ENCODE data around the gene DPP7. TPM values are rescaled to one million over a fixed set of nuclear protein-coding genes. Genes with fewer than 3 reads are reported as not detected.

DPP7 gene
- total RNA-seq, 1 experiment from 2014 or later, result 139 TPM

DNA sequence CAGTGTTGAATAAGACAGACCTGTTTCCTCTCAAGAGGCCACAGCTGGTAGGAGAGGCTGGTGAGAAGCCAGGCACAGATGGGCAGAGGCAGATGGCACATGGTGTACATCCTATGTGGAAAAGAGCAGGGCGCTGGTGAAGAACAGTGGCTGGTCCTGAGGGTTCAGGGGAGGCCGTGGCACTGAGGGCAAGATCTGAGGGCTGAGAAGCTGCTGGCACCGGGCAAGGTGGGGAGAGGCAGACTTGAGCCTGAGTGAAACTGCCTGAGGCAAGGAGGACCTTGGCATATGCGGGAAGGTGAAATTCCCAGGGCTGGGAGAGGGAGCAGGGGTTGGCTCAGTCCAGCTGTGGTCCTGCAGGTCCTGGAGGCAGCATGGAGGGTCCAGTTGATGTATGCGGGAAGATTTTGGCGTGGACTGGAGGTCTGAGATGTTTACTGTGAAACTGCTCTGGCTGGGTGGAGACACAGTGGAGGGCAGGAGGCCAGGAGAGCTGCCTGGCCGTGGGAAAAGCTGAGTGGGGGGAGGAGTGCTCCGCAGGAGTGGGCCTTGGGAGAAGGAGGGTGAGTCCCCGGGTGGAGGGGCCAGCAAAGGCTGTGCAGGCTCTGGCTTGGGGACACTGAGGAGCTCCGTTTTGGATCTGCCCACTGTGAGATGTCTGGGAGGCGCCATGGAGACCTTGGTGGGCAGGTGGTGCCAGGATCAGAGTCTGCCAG, 25.1 kb downstream of the DPP7 start:
- Mint-ChIP-seq H3K27me3 (ENCODE audit: insufficient read depth, unreplicated experiment) (no peaks in the 10 kb centered on the region), H3K36me3 (ENCODE audit: insufficient read depth, unreplicated experiment) (peaks cover 53% of the 10 kb centered on the region), H3K27ac (ENCODE audit: low read depth, unreplicated experiment) (peak overlapping the region; percentile 88), H3K9me3 (ENCODE audit: unreplicated experiment) (no peaks in the 10 kb centered on the region), H3K4me3 (ENCODE audit: unreplicated experiment) (no peak overlapping the region), H3K4me1 (ENCODE audit: insufficient read depth, unreplicated experiment) (peaks cover 25% of the 10 kb centered on the region)
- intact Hi-C loops (cut with micrococcal nuclease), result no loop called here
- no TSS peak for BruUV-seq (replicated peaks)
- POLR2A ChIA-PET, result interaction anchor here (0.6 to 1.3 kb wide), 2 partner anchors 136 to 680 kb away, joined by 3 to 6 read pairs; partner anchors contain the start of gene CYSRT1
- no peak for DNase-seq (ENCODE audit: unreplicated experiment)
- TF ChIP-seq, protein P1, sequence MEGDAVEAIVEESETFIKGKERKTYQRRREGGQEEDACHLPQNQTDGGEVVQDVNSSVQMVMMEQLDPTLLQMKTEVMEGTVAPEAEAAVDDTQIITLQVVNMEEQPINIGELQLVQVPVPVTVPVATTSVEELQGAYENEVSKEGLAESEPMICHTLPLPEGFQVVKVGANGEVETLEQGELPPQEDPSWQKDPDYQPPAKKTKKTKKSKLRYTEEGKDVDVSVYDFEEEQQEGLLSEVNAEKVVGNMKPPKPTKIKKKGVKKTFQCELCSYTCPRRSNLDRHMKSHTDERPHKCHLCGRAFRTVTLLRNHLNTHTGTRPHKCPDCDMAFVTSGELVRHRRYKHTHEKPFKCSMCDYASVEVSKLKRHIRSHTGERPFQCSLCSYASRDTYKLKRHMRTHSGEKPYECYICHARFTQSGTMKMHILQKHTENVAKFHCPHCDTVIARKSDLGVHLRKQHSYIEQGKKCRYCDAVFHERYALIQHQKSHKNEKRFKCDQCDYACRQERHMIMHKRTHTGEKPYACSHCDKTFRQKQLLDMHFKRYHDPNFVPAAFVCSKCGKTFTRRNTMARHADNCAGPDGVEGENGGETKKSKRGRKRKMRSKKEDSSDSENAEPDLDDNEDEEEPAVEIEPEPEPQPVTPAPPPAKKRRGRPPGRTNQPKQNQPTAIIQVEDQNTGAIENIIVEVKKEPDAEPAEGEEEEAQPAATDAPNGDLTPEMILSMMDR (IDR thresholded peaks at IDR 0.05; ENCODE audit: unreplicated experiment), result no peak
- CTCF ChIA-PET, result interaction anchor here (1.3 to 3.3 kb wide), 3 partner anchors 17 to 298 kb away, joined by 5 to 13 read pairs (median 6); partner anchors contain the start of gene TMEM141

DNA sequence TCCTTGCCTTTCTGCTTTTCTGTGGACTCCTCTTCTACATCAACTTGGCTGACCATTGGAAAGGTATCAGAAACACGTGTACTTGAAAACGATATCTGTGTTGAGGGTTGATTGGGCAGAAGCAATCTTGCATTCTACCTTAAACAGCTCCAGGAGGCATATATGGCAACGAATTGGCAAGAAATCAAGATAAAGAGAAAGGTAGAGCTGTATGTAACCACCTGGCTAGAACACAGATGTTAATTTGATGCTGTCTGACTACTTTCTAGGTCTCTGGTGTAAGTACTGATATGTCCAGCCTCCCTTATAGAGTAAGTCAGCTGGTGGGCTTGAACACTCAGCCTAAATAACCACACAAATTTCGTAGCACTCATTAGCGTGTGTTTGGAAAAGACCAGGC, 26.4 kb downstream of the DPP7 start:
- peaks cover 35% of the 10 kb centered on the region for H3K4me1 Mint-ChIP-seq (ENCODE audit: insufficient read depth, unreplicated experiment)
- TF ChIP-seq, protein P1 (IDR thresholded peaks at IDR 0.05; ENCODE audit: unreplicated experiment), result no peak
- peaks cover 40% of the 10 kb centered on the region for H3K36me3 Mint-ChIP-seq (ENCODE audit: insufficient read depth, unreplicated experiment)
- no peak for DNase-seq (ENCODE audit: unreplicated experiment)
- H3K4me3 Mint-ChIP-seq (ENCODE audit: unreplicated experiment), result peak overlapping the region; percentile 90
- no peaks in the 10 kb centered on the region for H3K9me3 Mint-ChIP-seq (ENCODE audit: unreplicated experiment)
- TSS peak; percentile 23 for BruUV-seq (replicated peaks)
- intact Hi-C loops (cut with micrococcal nuclease), result no loop called here
- H3K27me3 Mint-ChIP-seq (ENCODE audit: insufficient read depth, unreplicated experiment), result no peaks in the 10 kb centered on the region
- H3K27ac Mint-ChIP-seq (ENCODE audit: low read depth, unreplicated experiment), result no peak overlapping the region
- ChIA-PET CTCF (interaction anchor here (1.0 to 3.3 kb wide), 4 partner anchors 25 to 297 kb away, joined by 3 to 13 read pairs (median 9); partner anchors contain the start of gene TMEM141), POLR2A (interaction anchor here (0.9 to 2.6 kb wide), 5 partner anchors 26 to 138 kb away, joined by 3 to 18 read pairs (median 6); partner anchors contain the start of genes CYSRT1 and DPP7)

DNA sequence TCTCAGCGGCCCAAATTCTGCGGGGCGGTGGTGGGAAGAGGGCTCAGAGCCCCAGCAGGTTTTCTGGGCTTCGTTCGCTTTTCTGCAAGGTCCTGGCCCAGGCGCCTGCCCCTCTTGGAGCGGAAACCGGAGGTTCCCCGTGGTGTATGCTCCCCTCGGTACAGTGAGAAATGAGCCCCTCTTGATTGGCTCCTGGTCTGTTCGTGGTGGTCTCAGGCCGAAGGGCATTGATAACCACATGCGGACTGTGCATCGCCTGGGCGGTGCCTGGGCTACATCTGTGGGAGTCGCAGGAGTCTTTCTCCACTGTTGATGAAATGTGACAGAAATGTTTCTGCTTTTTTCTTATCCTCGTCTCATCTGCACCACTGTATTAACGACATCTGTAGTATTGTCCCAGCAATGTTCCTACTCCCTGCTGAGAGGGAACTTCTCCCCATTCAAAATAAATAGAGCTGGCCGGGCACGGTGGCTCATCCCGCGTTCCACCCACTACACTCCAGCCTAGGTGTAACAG, 27.1 kb downstream of the DPP7 start:
- intact Hi-C loops (cut with micrococcal nuclease), result no loop called here
- no TSS peak for BruUV-seq (replicated peaks)
- POLR2A ChIA-PET, result interaction anchor here (0.7 to 2.9 kb wide), 20 partner anchors 10 to 979 kb away, joined by 3 to 22 read pairs (median 8); partner anchors contain the start of genes CYSRT1, DPP7, MRPL41 and NDOR1

More for the DNA sequence above, 27.1 kb downstream of the DPP7 start:
- H3K36me3 Mint-ChIP-seq (ENCODE audit: insufficient read depth, unreplicated experiment), result peaks cover 34% of the 10 kb centered on the region
- peak overlapping the region; percentile 42 for H3K27ac Mint-ChIP-seq (ENCODE audit: low read depth, unreplicated experiment)
- CTCF ChIA-PET, result interaction anchor here (0.9 to 3.3 kb wide), 7 partner anchors 22 to 296 kb away, joined by 3 to 13 read pairs (median 5); partner anchors contain the start of gene TMEM141
- TF ChIP-seq, protein P1 (IDR thresholded peaks at IDR 0.05; ENCODE audit: unreplicated experiment), result no peak
- peaks cover 40% of the 10 kb centered on the region for H3K4me1 Mint-ChIP-seq (ENCODE audit: insufficient read depth, unreplicated experiment)
- no peaks in the 10 kb centered on the region for H3K27me3 Mint-ChIP-seq (ENCODE audit: insufficient read depth, unreplicated experiment)
- no peak for DNase-seq (ENCODE audit: unreplicated experiment)
- peak overlapping the region; percentile 90 for H3K4me3 Mint-ChIP-seq (ENCODE audit: unreplicated experiment)
- H3K9me3 Mint-ChIP-seq (ENCODE audit: unreplicated experiment), result no peaks in the 10 kb centered on the region

Measured in MCF 10A (cell line).